Measurements from ENCODE around the gene RGR.

GRCh38 chr10:84196941-84197340 lies 47.9 kb upstream of the RGR start:
- TF ChIP-seq CTCF (IDR thresholded peaks at IDR 0.05) = no peak
- TF ChIP-seq POLR2A (IDR thresholded peaks at IDR 0.05) = no peak
- no peak for TF ChIP-seq EP300 (IDR thresholded peaks at IDR 0.05)

Measured in gastroesophageal sphincter (tissue), 3 donors.